GM12864 (cell line): Measurements from ENCODE around the gene SLC35F3.

Experiments used
- DNase-seq: peaks from one replicate; pipeline ENCODE4 v3.0.0-alpha.2; 2011; ENCODE audit warnings: low read depth
- H3K4me3 ChIP-seq: 2 replicates; pipeline ENCODE4 v1.5.1; 2011; ENCODE audit warnings: mild to moderate bottlenecking, low read depth, low read length, control low read depth
- TF ChIP-seq, protein P1 (sequence below): IDR thresholded peaks from 2 replicates; pipeline ENCODE4 v1.5.1; 2011; ENCODE audit warnings: low read depth, mild to moderate bottlenecking, moderate library complexity, low read length, control low read depth, inconsistent platforms; ENCODE audit errors: missing control alignments

SLC35F3 gene

DNA sequence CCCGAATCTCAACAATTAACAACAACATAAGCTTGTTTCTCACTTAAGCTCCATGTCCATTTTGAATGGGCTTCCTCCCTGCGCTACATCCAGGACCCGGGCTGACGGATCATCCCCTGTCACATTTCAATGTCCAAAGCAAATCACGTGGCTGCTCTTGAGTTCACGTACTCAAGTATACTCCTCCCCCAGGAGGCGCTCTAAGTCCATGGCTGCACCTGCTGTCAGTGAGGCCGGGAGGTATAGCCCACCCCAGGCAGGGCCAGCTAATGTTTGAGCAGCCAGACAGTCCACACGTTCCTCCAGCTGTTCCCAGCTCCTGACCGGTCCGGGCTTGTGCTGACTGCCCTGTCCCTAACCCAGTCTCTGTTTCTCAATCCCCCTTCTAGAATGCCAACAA, 220.8 kb downstream of the SLC35F3 start:
- DNase-seq = peak; percentile 13
- TF ChIP-seq, protein P1, sequence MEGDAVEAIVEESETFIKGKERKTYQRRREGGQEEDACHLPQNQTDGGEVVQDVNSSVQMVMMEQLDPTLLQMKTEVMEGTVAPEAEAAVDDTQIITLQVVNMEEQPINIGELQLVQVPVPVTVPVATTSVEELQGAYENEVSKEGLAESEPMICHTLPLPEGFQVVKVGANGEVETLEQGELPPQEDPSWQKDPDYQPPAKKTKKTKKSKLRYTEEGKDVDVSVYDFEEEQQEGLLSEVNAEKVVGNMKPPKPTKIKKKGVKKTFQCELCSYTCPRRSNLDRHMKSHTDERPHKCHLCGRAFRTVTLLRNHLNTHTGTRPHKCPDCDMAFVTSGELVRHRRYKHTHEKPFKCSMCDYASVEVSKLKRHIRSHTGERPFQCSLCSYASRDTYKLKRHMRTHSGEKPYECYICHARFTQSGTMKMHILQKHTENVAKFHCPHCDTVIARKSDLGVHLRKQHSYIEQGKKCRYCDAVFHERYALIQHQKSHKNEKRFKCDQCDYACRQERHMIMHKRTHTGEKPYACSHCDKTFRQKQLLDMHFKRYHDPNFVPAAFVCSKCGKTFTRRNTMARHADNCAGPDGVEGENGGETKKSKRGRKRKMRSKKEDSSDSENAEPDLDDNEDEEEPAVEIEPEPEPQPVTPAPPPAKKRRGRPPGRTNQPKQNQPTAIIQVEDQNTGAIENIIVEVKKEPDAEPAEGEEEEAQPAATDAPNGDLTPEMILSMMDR = peak; percentile 56
- H3K4me3 ChIP-seq = no peak overlapping the region

DNA sequence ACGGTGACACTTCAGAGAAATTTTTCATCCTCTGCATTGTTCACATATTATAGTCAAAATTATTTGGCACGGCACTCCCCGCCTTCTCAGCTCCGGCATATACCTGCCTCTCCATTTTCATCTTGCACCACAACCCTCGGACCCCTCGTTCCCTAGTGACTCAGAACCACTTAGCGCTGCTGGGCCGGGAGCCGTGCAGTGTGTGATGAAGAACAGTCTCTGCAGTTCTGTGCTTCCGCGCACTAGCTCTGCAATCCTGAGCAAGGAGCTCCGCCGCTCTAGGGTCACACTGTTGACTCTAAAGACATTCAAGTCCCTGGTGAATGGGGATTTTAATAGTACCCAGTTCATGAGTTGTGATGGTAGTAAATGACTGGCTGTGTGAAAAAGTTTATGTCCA, 221.2 kb downstream of the SLC35F3 start:
- H3K4me3 ChIP-seq = no peak overlapping the region
- TF ChIP-seq, protein P1 = no peak
- no peak for DNase-seq

DNA sequence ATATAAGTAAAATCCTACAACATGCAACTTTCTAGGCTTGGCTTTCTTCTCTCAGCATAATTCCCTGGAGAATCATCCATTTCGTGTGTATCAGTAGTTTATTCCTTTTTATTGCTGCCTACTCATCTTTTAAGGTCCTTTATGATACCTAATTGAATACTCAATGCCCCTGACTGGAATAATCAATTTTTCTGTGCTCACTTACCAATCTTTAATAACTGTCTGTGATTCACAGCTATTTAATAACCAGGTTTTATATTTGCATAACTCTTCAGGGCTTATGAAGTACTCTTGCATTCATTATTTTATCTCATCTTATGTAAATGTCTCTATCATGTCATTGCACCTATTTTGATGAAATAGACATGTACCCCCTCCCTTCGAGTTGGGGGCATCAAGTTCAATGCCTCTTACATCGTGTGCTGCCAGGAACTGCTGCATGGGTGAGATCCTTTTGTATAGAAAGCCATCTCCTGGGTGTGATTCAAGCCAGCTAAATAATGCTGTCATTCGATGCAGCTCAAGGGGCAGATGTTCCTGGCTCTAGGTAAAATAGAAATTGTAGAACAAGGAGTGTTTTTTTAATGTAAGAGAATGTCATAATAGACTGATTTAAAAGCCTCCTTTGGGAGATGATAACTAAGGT, 222.7 kb downstream of the SLC35F3 start:
- DNase-seq = no peak
- TF ChIP-seq, protein P1 = no peak
- H3K4me3 ChIP-seq = no peak overlapping the region

DNA sequence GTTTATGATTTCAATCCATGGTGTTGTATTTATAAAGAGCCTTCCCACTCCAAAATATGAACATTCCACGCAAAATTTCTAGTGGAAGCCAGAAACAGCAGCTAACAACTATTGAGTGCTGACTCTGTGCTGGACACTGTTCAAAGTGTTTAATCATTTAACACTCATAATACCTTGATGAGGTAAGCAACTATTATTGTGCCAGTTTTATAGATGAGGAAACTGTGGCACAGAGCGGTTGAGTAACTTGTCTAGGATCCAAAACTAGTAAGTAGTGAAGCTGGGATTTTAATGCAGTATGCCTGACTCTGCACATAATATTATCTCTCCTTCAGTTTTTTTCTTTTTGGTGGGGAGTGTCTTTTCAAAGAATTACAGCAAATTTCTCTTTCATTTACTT, 228.3 kb downstream of the SLC35F3 start:
- no peak overlapping the region for H3K4me3 ChIP-seq
- DNase-seq = no peak
- TF ChIP-seq, protein P1 = no peak

DNA sequence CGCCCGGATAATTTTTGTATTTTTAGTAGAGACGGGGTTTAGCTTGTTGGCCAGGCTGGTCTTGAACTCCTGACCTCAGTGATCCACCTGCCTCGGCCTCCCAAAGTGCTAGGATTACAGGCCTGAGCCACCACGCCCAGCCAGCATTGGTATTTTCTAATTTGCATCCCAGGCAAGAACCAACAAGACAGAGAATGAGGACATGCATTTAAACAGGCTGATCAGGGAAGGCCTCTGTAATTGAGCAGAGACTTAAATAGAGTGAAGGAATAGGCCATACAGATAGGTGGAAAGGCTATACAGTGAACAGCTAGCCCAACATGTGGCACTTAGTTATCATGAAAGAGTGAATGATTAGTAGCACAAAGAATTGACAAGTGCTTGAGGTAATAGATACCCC, 230.4 kb downstream of the SLC35F3 start:
- H3K4me3 ChIP-seq = no peak overlapping the region
- TF ChIP-seq, protein P1 = no peak
- no peak for DNase-seq

DNA sequence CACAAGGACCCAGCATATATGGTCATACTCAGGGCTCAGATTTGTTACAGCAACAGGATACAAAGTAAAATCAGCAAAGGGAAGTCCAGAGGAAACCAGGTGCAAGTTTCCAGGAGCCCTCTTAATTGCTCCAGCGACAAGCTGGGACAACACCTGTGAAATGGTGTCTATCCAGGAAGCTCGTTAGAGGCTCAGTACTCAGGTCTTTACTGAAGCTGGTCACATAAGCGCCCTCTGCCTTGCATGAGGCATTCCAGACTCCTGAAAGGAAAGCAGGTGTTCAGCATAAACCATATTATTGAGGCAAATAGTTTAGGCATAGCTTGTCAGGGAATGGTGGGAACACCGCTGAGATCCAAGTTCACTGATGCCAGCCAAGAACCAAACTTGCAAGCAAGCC, 231.0 kb downstream of the SLC35F3 start:
- H3K4me3 ChIP-seq = no peak overlapping the region
- TF ChIP-seq, protein P1 = no peak
- no peak for DNase-seq

DNA sequence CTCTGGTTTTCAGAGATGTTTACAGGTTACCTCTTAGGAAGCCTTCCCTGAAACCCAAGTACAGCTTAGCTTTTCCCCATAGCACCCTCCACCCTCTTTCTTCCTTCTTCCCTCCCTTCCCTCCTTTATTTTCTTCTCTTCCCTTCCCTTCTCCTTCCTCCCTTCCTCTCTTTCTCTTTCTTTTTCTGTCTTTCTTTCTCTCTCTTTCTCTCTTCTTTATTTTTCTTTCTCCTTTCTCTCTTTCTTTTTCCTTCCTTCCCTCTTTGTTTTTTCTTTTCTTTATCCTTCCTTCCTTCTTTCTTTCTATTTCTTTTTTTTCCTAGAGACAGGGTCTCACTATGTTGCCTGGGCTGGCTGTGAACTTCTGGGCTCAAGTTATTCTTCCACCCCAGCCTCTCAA, 231.6 kb downstream of the SLC35F3 start:
- no peak overlapping the region for H3K4me3 ChIP-seq
- TF ChIP-seq, protein P1 = no peak

More for the DNA sequence above, 231.6 kb downstream of the SLC35F3 start:
- DNase-seq = no peak
